Skeletal muscle satellite cell (primary cell): ENCODE measurements around the gene YBX2. TPM values are rescaled to one million over a fixed set of nuclear protein-coding genes. Genes with fewer than 3 reads are reported as not detected.

ENCODE experiments used
- small RNA-seq: library from RNA; depleted of rRNA; stranded (forward); fragments of <200 nt; gene quantifications from one replicate; pipeline ENCODE3, GENCODE V24; 2012

YBX2 gene

Small RNAs within 50 kb of the gene (small RNA-seq; reads per million reads assigned to genes)
- gene AC026954.2 (not detected), gene RF00019 (not detected)
